HepG2 (cell line): Measurements from ENCODE around the gene DCAF6. TPM values are rescaled to one million over a fixed set of nuclear protein-coding genes. Genes with fewer than 3 reads are reported as not detected.

Experiments
- ATAC-seq: fragments of 200-7000 bp; cut with Tn5 transposase; 3 replicates; pipeline ENCODE4 v1.9.1; 2020; ENCODE audit warnings: mild to moderate bottlenecking, moderate library complexity
- BruUV-seq: library from RNA; stranded (reverse); fragments of 400-500 nt; replicated peaks from 2 replicates; lab custom pipeline; 2021; lab: Mats Ljungman, UMichigan
- CTCF ChIA-PET: fragments of 300-600 bp; formaldehyde crosslinking; extraction: SDS; loops from one replicate; lab custom pipeline; 2021; ENCODE audit warnings: low total read pairs, inconsistent platforms, low intra/inter-chr PET ratio; lab: Yijun Ruan, JAX
- POLR2A ChIA-PET: fragments of 350-600 bp; sonication (Branson Sonifier 250); formaldehyde crosslinking; loops from one replicate; lab custom pipeline; 2020; ENCODE audit warnings: antibody characterized with exemption, inconsistent platforms; lab: Yijun Ruan, JAX
- DNase-seq: peaks from one replicate; pipeline ENCODE4 v3.0.0-alpha.2; 2015; ENCODE audit warnings: low spot score
- FAIRE-seq: peaks from 3 replicates; lab custom pipeline; 2011; peaks lifted over from hg19 to GRCh38; lab: Jason Lieb, UNC
- H2AFZ ChIP-seq: one replicate; pipeline ENCODE4 v1.6.1; 2011; ENCODE audit warnings: low read length, inconsistent platforms
- H3K27ac ChIP-seq: fragments of 300-600 bp; 3 replicates; pipeline ENCODE4 v1.8.0; 2011; ENCODE audit warnings: mixed run types, mild to moderate bottlenecking, mixed read lengths, low read length, inconsistent platforms; ENCODE audit not compliant: insufficient read depth; ENCODE audit errors: extremely low read length
- H3K27me3 ChIP-seq, 2 experiments: fragments of 200-600 bp in 1 of 2; 2 replicates in 1 of 2; 3 replicates in 1 of 2; pipeline versions ENCODE4 v1.6.0 to v1.8.0; 2011; ENCODE audit warnings: low read length in 2 of 2, mild to moderate bottlenecking in 2 of 2, moderate library complexity in 2 of 2, inconsistent platforms in 1 of 2; ENCODE audit not compliant: insufficient read depth in 2 of 2, control insufficient read depth in 1 of 2
- H3K36me3 ChIP-seq, 2 experiments: fragments of 200-600 bp in 1 of 2; replicated peaks in 1 of 2; 2 replicates in 1 of 2; 3 replicates in 1 of 2; pipeline versions ENCODE4 v1.5.1 to v1.8.0; 2011; ENCODE audit warnings: low read length in 2 of 2, inconsistent platforms in 1 of 2; ENCODE audit not compliant: insufficient read depth in 2 of 2, control insufficient read depth in 1 of 2
- H3K4me1 ChIP-seq: 2 replicates; pipeline ENCODE4 v1.5.1; 2012; ENCODE audit warnings: low read length, inconsistent platforms; ENCODE audit not compliant: insufficient read depth
- H3K4me2 ChIP-seq: 2 replicates; pipeline ENCODE4 v1.6.0; 2011; ENCODE audit warnings: low read depth, low read length, inconsistent platforms
- H3K4me3 ChIP-seq, 3 experiments: fragments of 200-600 bp in 1 of 3; sonication (generic), shearing (Covaris generic) in 1 of 3; replicated peaks in 1 of 3; 2 replicates each; pipeline ENCODE4 v1.5.1; 2011 to 2016; ENCODE audit warnings: low read length in 3 of 3, inconsistent platforms in 2 of 3, low read depth in 2 of 3, mild to moderate bottlenecking in 2 of 3, control low read depth in 1 of 3, mixed read lengths in 1 of 3; ENCODE audit not compliant: insufficient read depth in 1 of 3
- H3K79me2 ChIP-seq: one replicate; pipeline ENCODE4 v1.6.1; 2011; ENCODE audit warnings: low read length, inconsistent platforms; ENCODE audit not compliant: insufficient read depth
- H3K9ac ChIP-seq: 2 replicates; pipeline ENCODE4 v1.6.0; 2011; ENCODE audit warnings: mild to moderate bottlenecking, low read depth, low read length, inconsistent platforms; ENCODE audit not compliant: insufficient read depth
- H3K9me3 ChIP-seq: 2 replicates; pipeline ENCODE4 v1.5.1; 2012; ENCODE audit warnings: mild to moderate bottlenecking, low read length
- H4K20me1 ChIP-seq: 2 replicates; pipeline ENCODE4 v1.6.0; 2011; ENCODE audit warnings: inconsistent platforms, mild to moderate bottlenecking, low read length, moderate library complexity; ENCODE audit not compliant: insufficient read depth
- DR1 ChIP-seq: sonication (generic); formaldehyde crosslinking; IDR thresholded peaks from 2 replicates; pipeline ENCODE4 v1.8.0; 2021; ENCODE audit warnings: mild to moderate bottlenecking, missing genetic modification reagents, inconsistent platforms
- E2F2 ChIP-seq: sonication (generic); formaldehyde crosslinking; IDR thresholded peaks from 2 replicates; pipeline ENCODE4 v1.4.0; 2020; ENCODE audit warnings: missing genetic modification reagents, borderline replicate concordance
- PHF20 ChIP-seq: sonication (generic); formaldehyde crosslinking; IDR thresholded peaks from 2 replicates; pipeline ENCODE4 v1.5.0; 2020; ENCODE audit warnings: mild to moderate bottlenecking, missing genetic modification reagents
- PHF21A ChIP-seq: sonication (generic); formaldehyde crosslinking; IDR thresholded peaks from 2 replicates; pipeline ENCODE4 v1.5.0; 2020; ENCODE audit warnings: mild to moderate bottlenecking, missing genetic modification reagents
- RBM22 ChIP-seq: fragments of 200-400 bp; formaldehyde crosslinking; optimal IDR thresholded peaks from 2 replicates; pipeline ENCODE3; 2017; ENCODE audit warnings: mild to moderate bottlenecking, low read length, moderate library complexity
- SALL2 ChIP-seq: sonication (generic); formaldehyde crosslinking; IDR thresholded peaks from 2 replicates; pipeline ENCODE4 v1.8.1; 2023; ENCODE audit warnings: mild to moderate bottlenecking, missing genetic modification reagents, inconsistent platforms
- SP2 ChIP-seq: sonication (generic); formaldehyde crosslinking; IDR thresholded peaks from 2 replicates; pipeline ENCODE4 v1.5.1; 2020; ENCODE audit warnings: mild to moderate bottlenecking, missing genetic modification reagents
- ZFP91 ChIP-seq: sonication (generic); formaldehyde crosslinking; IDR thresholded peaks from 2 replicates; pipeline ENCODE4 v1.9.0; 2022; ENCODE audit warnings: missing genetic modification reagents, mild to moderate bottlenecking, borderline replicate concordance
- ZMYM3 ChIP-seq: sonication (generic); formaldehyde crosslinking; IDR thresholded peaks from 2 replicates; pipeline ENCODE4 v1.5.1; 2020; ENCODE audit warnings: mild to moderate bottlenecking, missing genetic modification reagents
- ZNF124 ChIP-seq: sonication (generic); formaldehyde crosslinking; IDR thresholded peaks from 2 replicates; pipeline ENCODE4 v1.4.0; 2020; ENCODE audit warnings: missing genetic modification reagents
- ZNF510 ChIP-seq: sonication (generic); formaldehyde crosslinking; IDR thresholded peaks from 2 replicates; pipeline ENCODE4 v1.4.0; 2020; ENCODE audit warnings: low read depth, mild to moderate bottlenecking, missing genetic modification reagents
- ZNF558 ChIP-seq: sonication (generic); formaldehyde crosslinking; IDR thresholded peaks from 2 replicates; pipeline ENCODE4 v1.9.0; 2022; ENCODE audit warnings: mild to moderate bottlenecking, missing genetic modification reagents, borderline replicate concordance
- WGBS: methylation state at CpG from one replicate; pipeline ENCODE4 v1.1.6; 2017; ENCODE audit warnings: low lambda C conversion rate; 5-methylcytosine and 5-hydroxymethylcytosine counted together
- in situ Hi-C: cut with HindIII; loops from 2 replicates; pipeline ENCODE4 v1.10.0; 2017; ENCODE audit warnings: low pct_unique_long_range_greater_than_20kb; ENCODE audit not compliant: extremely low pct_ligation_motif_present
- intact Hi-C: fragments of 100-400 bp; cut with micrococcal nuclease; formaldehyde crosslinking; loops from one replicate; pipeline ENCODE4 v1.10.0; 2022; ENCODE audit not compliant: unreplicated experiment
- polyA plus RNA-seq, 8 experiments: library from polyadenylated mRNA; depleted of rRNA in 3 of 8; stranded (reverse) in 7 of 8; unstranded in 1 of 8; fragments of >200 nt; fragmentation: Illumina TruSeq in 4 of 8; extraction: Trizol in 4 of 8; gene quantifications; 2 replicates each; pipeline versions ENCODE4 v1.2.1 to v1.2.3, GENCODE V29; 2011 to 2016; ENCODE audit warnings: low read depth in 4 of 8, missing spikeins in 1 of 8, mixed read lengths in 1 of 8; ENCODE audit not compliant: insufficient read depth in 1 of 8
- total RNA-seq, 5 experiments: library from RNA; depleted of rRNA; stranded (reverse); fragments of >200 nt; fragmentation: Illumina TruSeq; extraction: Trizol; gene quantifications; 2 replicates each; pipeline ENCODE4 v1.2.3, GENCODE V29; 2016; ENCODE audit warnings: low read depth in 1 of 5
- TF ChIP-seq, protein P1 (sequence below): sonication (generic); IDR thresholded peaks from 2 replicates; pipeline ENCODE4 v1.6.1; 2016; ENCODE audit warnings: low read depth, borderline replicate concordance
- TF ChIP-seq, protein P2 (sequence below): sonication (generic); formaldehyde crosslinking; IDR thresholded peaks from 2 replicates; pipeline ENCODE4 v1.9.0; 2021; ENCODE audit warnings: missing genetic modification reagents, mild to moderate bottlenecking, borderline replicate concordance

DCAF6 gene
- total and polyA plus RNA-seq, 2 of the 13 experiments (the other 11 are each of a cell fraction or from before 2014, with no cell fraction given), result 24.7 to 33.7 TPM

GRCh38 chr1:167929725-167930124 is 6.8 kb upstream of the DCAF6 start:
- ChIA-PET POLR2A (no interaction called here), CTCF (no interaction called here)
- FAIRE-seq (no peak), ATAC-seq (no peak), DNase-seq (no peak)
- peaks cover 16% of the 10 kb centered on the region; the same call in 1 of the 2 replicates for H4K20me1 ChIP-seq
- H3K79me2 ChIP-seq, result peaks cover 79% of the 10 kb centered on the region
- no peak overlapping the region for H3K4me2 ChIP-seq
- H3K4me1 ChIP-seq, result peaks cover 76% of the 10 kb centered on the region
- H3K36me3 ChIP-seq, result no peaks in the 10 kb centered on the region
- no peak overlapping the region for H3K4me3 ChIP-seq
- no TSS peak for BruUV-seq
- WGBS, result 79% methylated on average over 1 of the region's 1 CpG
- in situ Hi-C loops, result loop anchor here (10.0 kb wide), 1 partner anchor 215 kb away; no protein-coding TSS in a partner anchor
- TF ChIP-seq SALL2 (CRISPR knock-in tag) (no peak), ZMYM3 (CRISPR knock-in tag) (no peak), ZNF124 (no peak), PHF21A (CRISPR knock-in tag) (no peak), DR1 (CRISPR knock-in tag) (no peak), SP2 (CRISPR knock-in tag) (no peak), RBM22 (no peak), ZNF510 (no peak), PHF20 (CRISPR knock-in tag) (no peak), ZFP91 (CRISPR knock-in tag) (no peak), E2F2 (CRISPR knock-in tag) (no peak), ZNF558 (CRISPR knock-in tag) (no peak)
- TF ChIP-seq, protein P1, sequence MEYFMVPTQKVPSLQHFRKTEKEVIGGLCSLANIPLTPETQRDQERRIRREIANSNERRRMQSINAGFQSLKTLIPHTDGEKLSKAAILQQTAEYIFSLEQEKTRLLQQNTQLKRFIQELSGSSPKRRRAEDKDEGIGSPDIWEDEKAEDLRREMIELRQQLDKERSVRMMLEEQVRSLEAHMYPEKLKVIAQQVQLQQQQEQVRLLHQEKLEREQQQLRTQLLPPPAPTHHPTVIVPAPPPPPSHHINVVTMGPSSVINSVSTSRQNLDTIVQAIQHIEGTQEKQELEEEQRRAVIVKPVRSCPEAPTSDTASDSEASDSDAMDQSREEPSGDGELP, result no peak
- TF ChIP-seq, protein P2, sequence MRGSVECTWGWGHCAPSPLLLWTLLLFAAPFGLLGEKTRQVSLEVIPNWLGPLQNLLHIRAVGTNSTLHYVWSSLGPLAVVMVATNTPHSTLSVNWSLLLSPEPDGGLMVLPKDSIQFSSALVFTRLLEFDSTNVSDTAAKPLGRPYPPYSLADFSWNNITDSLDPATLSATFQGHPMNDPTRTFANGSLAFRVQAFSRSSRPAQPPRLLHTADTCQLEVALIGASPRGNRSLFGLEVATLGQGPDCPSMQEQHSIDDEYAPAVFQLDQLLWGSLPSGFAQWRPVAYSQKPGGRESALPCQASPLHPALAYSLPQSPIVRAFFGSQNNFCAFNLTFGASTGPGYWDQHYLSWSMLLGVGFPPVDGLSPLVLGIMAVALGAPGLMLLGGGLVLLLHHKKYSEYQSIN (CRISPR knock-in tag), result no peak
- H3K9ac ChIP-seq, result no peak overlapping the region
- H3K27me3 ChIP-seq, result no peaks in the 10 kb centered on the region
- no peak overlapping the region for H2AFZ ChIP-seq
- H3K9me3 ChIP-seq, result no peaks in the 10 kb centered on the region
- intact Hi-C loops, result loop anchor here (10.0 kb wide), 1 partner anchor 125 kb away; no protein-coding TSS in a partner anchor
- no peak overlapping the region for H3K27ac ChIP-seq
